Ovary (tissue), 9 donors: ENCODE results near the gene SVOP. TPM values are rescaled to one million over a fixed set of nuclear protein-coding genes. Genes with fewer than 3 reads are reported as not detected.

Source experiments
- DNase-seq, 5 donors: peaks; one replicate each; pipeline ENCODE4 v3.0.0-alpha.2; 2019 to 2020
- H3K27ac ChIP-seq, 2 donors: fragments of 200-600 bp; one replicate each; pipeline versions ENCODE4 v1.5.1 to v1.8.0; 2019 to 2022
- H3K27me3 ChIP-seq: fragments of 200-600 bp; one replicate; pipeline ENCODE4 v1.8.0; 2022
- H3K36me3 ChIP-seq: fragments of 200-600 bp; sonication (generic); one replicate; pipeline ENCODE4 v1.5.1; 2019
- H3K4me1 ChIP-seq: one replicate; pipeline ENCODE4 v1.8.1; 2013; ENCODE audit warnings: mild to moderate bottlenecking, moderate library complexity; ENCODE audit not compliant: insufficient read depth
- H3K4me3 ChIP-seq: fragments of 200-600 bp; sonication (generic); one replicate; pipeline ENCODE4 v1.5.1; 2017
- H3K9me3 ChIP-seq, 2 donors: fragments of 200-600 bp in 1 of 2; sonication (generic) in 1 of 2; one replicate each; pipeline versions ENCODE4 v1.5.1 to v1.8.1; 2013 to 2019; ENCODE audit warnings: mild to moderate bottlenecking in 1 of 2, moderate library complexity in 1 of 2
- EP300 ChIP-seq: sonication (generic); formaldehyde crosslinking; IDR thresholded peaks from one replicate; pipeline ENCODE4 v1.6.1; 2017; ENCODE audit warnings: antibody characterized with exemption
- POLR2A ChIP-seq: fragments of 450-650 bp; IDR thresholded peaks from one replicate; pipeline ENCODE4 v1.6.1; 2017; ENCODE audit warnings: antibody characterized with exemption, mild to moderate bottlenecking, moderate library complexity
- WGBS, 3 donors: extraction: QIAGEN DNeasy Blood & Tissue Kit in 1 of 3; methylation state at CpG; one replicate each; pipeline versions ENCODE4 v1.1.5 to v1.1.7; 2013 to 2017; 5-methylcytosine and 5-hydroxymethylcytosine counted together
- intact Hi-C, 4 donors: fragments of 100-400 bp; cut with DNase I; formaldehyde crosslinking; loops; one replicate each; pipeline versions ENCODE4 v1.11.0 to v1.15.1; 2022 to 2023
- polyA plus RNA-seq, 2 donors: library from polyadenylated mRNA; stranded (reverse); fragments of 200-250 nt in 1 of 2; fragments of 350-450 nt in 1 of 2; fragmentation: Illumina TruSeq in 1 of 2; extraction: RNeasy Lipid Tissue Mini Kit (QIAGEN cat#74804) in 1 of 2; gene quantifications; one replicate each; pipeline ENCODE4 v1.2.3, GENCODE V29; 2013 to 2014
- total RNA-seq, 7 donors: library from RNA; depleted of rRNA in 2 of 7; stranded (reverse); fragments of >200 nt in 2 of 7; fragmentation: NEBNext Ultra II Directional in 3 of 7; extraction: Animal tissue kit (Norgen Biotek cat#: 25700) in 3 of 7; gene quantifications; one replicate each; pipeline versions ENCODE4 v1.1.0 to v1.2.4, GENCODE V29; 2016 to 2023
- TF ChIP-seq, protein P1 (sequence below), 3 donors: fragments of 450-650 bp in 2 of 3; fragments of 200-600 bp in 1 of 3; IDR thresholded peaks; one replicate each; pipeline versions ENCODE4 v1.5.1 to v1.8.0; 2016 to 2022; ENCODE audit warnings: antibody characterized with exemption in 3 of 3, mild to moderate bottlenecking in 1 of 3
- donor health status: DM: no; HTN: no; CAD: no; lungs with moderate emphysema.
- donor health status: DM: no; HTN: no; CAD: no.
- donor health status: Bipolar disorder and iron deficiency.
- donor health status: DM: yes; HTN: yes; CAD: no.
- donor health status: DM: no; HTN: no; CAD: no.
- donor health status: DM: yes; HTN: yes; CAD: no.

SVOP gene
- total and polyA plus RNA-seq, 9 donors: not detected

DNA sequence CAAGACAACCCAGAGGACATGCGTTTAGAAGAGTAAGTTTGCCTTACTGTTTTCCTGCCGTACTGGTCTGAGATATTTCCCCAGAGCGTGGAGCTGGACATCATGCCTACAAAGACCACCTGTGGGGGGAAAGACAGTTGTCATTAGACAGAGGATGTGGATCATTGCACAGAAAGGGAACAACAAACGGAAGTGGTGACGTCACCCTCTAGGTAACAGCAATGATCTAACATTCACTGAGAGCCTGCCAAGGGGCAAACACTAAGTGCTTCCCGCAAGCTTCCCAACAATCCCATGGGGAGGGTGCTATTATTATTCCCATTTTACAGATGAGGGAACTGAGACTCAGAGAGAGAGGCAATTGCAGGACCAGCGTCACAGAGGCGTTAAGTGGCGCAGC lies 48.5 kb downstream of the SVOP start:
- H3K27me3 ChIP-seq: no peaks in the 10 kb centered on the region
- DNase-seq: no peak
- H3K4me3 ChIP-seq: no peak overlapping the region
- H3K4me1 ChIP-seq: no peaks in the 10 kb centered on the region
- no peaks in the 10 kb centered on the region for H3K9me3 ChIP-seq
- TF ChIP-seq, protein P1, sequence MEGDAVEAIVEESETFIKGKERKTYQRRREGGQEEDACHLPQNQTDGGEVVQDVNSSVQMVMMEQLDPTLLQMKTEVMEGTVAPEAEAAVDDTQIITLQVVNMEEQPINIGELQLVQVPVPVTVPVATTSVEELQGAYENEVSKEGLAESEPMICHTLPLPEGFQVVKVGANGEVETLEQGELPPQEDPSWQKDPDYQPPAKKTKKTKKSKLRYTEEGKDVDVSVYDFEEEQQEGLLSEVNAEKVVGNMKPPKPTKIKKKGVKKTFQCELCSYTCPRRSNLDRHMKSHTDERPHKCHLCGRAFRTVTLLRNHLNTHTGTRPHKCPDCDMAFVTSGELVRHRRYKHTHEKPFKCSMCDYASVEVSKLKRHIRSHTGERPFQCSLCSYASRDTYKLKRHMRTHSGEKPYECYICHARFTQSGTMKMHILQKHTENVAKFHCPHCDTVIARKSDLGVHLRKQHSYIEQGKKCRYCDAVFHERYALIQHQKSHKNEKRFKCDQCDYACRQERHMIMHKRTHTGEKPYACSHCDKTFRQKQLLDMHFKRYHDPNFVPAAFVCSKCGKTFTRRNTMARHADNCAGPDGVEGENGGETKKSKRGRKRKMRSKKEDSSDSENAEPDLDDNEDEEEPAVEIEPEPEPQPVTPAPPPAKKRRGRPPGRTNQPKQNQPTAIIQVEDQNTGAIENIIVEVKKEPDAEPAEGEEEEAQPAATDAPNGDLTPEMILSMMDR (IDR thresholded peaks at IDR 0.05): no peak
- TF ChIP-seq POLR2A (no peak), EP300 (no peak)
- no peak overlapping the region for H3K27ac ChIP-seq
- intact Hi-C loops: no loop called here
- WGBS, 3 donors: 71 to 83% (median 73%) methylated on average over 9 of the region's 9 CpGs
- H3K36me3 ChIP-seq: no peaks in the 10 kb centered on the region

DNA sequence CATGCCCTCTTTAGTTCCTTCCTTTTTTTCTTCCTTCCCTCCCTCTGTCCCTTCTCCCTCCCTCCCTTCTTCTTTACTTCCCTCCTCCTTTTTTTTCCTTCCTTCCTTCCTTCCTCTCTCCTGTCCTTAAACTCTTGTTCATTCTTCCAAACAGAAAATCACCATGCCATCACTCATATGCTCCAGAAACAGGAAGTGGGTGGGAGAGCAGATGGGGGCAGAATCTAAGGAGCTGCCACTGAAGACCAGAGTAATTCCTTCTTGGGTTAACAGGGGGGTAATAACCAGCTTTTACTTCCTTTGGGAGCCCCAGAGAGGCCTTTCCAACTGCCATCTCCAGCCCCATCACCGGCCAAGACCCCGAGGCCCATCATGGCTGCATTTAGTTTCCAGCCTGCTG lies 51.2 kb downstream of the SVOP start:
- Histone ChIP-seq H3K27ac (no peak overlapping the region), H3K36me3 (no peaks in the 10 kb centered on the region), H3K9me3 (no peaks in the 10 kb centered on the region), H3K27me3 (no peaks in the 10 kb centered on the region), H3K4me1 (no peaks in the 10 kb centered on the region), H3K4me3 (no peak overlapping the region)
- intact Hi-C loops: no loop called here
- DNase-seq: no peak
- 69 to 79% (median 72%) methylated on average over 2 of the region's 2 CpGs for WGBS, 3 donors
- TF ChIP-seq EP300 (no peak), POLR2A (no peak)
- TF ChIP-seq, protein P1 (IDR thresholded peaks at IDR 0.05): no peak

DNA sequence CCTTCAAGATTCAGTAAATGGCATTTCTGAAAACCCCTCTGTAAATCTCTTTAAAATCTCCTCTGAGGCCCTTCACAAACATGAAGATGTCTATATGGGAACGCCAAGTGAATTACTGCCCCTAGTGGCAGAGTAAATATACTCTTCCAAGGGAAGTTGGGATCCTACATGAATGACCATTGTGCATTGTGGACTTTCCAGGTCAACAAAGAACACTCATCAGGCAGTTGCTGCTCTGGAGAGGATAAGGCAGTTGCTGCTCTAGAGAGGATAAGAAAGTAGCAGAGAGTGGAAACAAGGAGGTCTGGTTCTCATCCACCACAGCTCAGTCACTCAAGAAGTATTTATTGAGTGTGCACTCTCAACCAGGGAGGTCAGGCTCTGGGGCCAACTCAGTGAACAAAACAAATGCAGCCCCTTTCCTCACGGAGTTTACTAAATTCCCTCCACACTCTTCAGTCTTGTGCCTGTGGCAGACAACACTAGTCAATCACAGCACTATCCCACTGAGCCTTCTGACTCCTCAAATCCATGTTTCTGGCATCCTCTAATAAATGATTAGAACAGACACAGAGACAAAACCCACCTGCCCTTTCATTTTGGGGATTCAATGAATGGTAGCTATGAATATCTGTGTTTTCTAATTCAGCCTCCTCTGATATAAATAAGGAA lies 52.9 kb downstream of the SVOP start:
- Histone ChIP-seq H3K27me3 (no peaks in the 10 kb centered on the region), H3K36me3 (no peaks in the 10 kb centered on the region), H3K4me1 (no peaks in the 10 kb centered on the region), H3K4me3 (no peak overlapping the region), H3K9me3 (no peaks in the 10 kb centered on the region), H3K27ac (no peak overlapping the region)
- DNase-seq: no peak
- TF ChIP-seq, protein P1 (IDR thresholded peaks at IDR 0.05): no peak
- TF ChIP-seq EP300: no peak
- no peak for TF ChIP-seq POLR2A
- 31 to 41% (median 32%) methylated on average over 2 of the region's 2 CpGs for WGBS, 3 donors
- intact Hi-C loops: no loop called here

DNA sequence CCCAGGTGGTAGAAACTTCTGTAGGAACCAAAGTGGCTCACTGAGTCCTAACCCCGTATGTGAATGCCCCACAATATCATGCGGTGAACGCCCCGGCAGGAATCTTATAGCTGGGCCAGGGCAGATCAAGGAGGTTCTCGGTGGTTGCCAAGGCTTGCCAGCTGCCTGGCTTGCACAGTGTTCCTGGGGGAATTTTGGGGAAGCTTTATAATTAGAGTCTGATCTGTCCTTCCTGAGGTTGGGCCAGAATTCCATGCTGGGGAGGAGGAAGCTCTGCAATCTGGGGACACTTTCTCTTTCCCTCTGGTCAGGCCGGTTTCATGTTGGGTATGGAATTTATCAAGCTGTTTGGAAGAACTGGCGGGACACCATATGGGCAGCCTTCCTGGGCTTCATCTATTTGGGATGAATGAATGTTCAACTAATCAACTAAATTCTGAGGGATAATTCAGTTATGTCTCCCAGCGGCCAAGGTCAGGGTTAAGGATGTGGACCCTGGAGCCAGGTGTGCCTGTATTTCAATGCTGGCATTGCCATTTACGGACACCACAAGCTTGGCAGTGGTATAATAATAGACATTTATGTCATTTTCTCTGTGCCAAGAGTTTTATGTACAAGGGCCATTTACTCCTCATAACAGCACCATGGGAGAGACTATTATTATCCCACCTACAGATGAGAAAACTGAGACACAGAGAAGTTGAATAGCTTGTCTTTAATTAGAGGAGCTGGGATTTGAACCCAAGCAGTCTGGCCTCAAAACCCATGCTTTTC lies 54.3 kb downstream of the SVOP start:
- H3K4me3 ChIP-seq: no peak overlapping the region
- intact Hi-C loops: no loop called here
- TF ChIP-seq, protein P1 (IDR thresholded peaks at IDR 0.05): no peak
- TF ChIP-seq EP300 (no peak), POLR2A (no peak)
- no peaks in the 10 kb centered on the region for H3K4me1 ChIP-seq
- no peak overlapping the region for H3K27ac ChIP-seq
- DNase-seq: no peak
- no peaks in the 10 kb centered on the region for H3K9me3 ChIP-seq
- H3K27me3 ChIP-seq: no peaks in the 10 kb centered on the region
- no peaks in the 10 kb centered on the region for H3K36me3 ChIP-seq
- 75 to 79% (median 77%) methylated on average over 9 of the region's 9 CpGs for WGBS, 3 donors
